Endodermal cell (in vitro differentiated cells): ENCODE results near the gene LMO1. TPM values are rescaled to one million over a fixed set of nuclear protein-coding genes. Genes with fewer than 3 reads are reported as not detected.
A peak's percentile ranks its signal among the peaks of the same experiment; 100 is the strongest.

Experiments used
- DNase-seq: peaks from one replicate; pipeline ENCODE4 v3.0.0-alpha.2; 2017
- H3K27ac ChIP-seq: 2 replicates; pipeline ENCODE4 v1.5.1; 2013; ENCODE audit warnings: mild to moderate bottlenecking, low read depth, low read length, moderate library complexity
- H3K27me3 ChIP-seq: 2 replicates; pipeline ENCODE4 v1.6.1; 2013; ENCODE audit warnings: mild to moderate bottlenecking, low read length, moderate library complexity; ENCODE audit not compliant: insufficient read depth, control insufficient read depth, poor library complexity, severe bottlenecking
- H3K36me3 ChIP-seq: 2 replicates; pipeline ENCODE4 v1.7.0; 2013; ENCODE audit warnings: mild to moderate bottlenecking, low read length, moderate library complexity; ENCODE audit not compliant: control insufficient read depth, insufficient read depth
- H3K4me1 ChIP-seq: one replicate; pipeline ENCODE4 v1.7.0; 2013; ENCODE audit warnings: low read length; ENCODE audit not compliant: control insufficient read depth, insufficient read depth
- H3K4me3 ChIP-seq: 2 replicates; pipeline ENCODE4 v1.5.1; 2013; ENCODE audit warnings: mild to moderate bottlenecking, low read length, moderate library complexity
- H3K9ac ChIP-seq: 2 replicates; pipeline ENCODE4 v1.6.1; 2013; ENCODE audit warnings: mild to moderate bottlenecking, low read length, moderate library complexity; ENCODE audit not compliant: poor library complexity, severe bottlenecking; ENCODE audit errors: extremely low read depth
- H3K9me3 ChIP-seq: 2 replicates; pipeline ENCODE4 v1.6.1; 2013; ENCODE audit warnings: mild to moderate bottlenecking, low read length, moderate library complexity; ENCODE audit not compliant: control insufficient read depth
- H3K27ac Mint-ChIP-seq: 2 replicates; pipeline ENCODE4 v1.8.0; 2020; ENCODE audit warnings: mixed read lengths
- H3K27me3 Mint-ChIP-seq: 2 replicates; pipeline ENCODE4 v1.8.0; 2021; ENCODE audit warnings: mild to moderate bottlenecking, mixed read lengths; ENCODE audit not compliant: insufficient read depth
- H3K36me3 Mint-ChIP-seq: 2 replicates; pipeline ENCODE4 v1.8.0; 2020; ENCODE audit warnings: low read depth, mixed read lengths
- H3K4me1 Mint-ChIP-seq: 2 replicates; pipeline ENCODE4 v1.8.0; 2020; ENCODE audit warnings: mixed read lengths
- H3K4me3 Mint-ChIP-seq: 2 replicates; pipeline ENCODE4 v1.8.0; 2020; ENCODE audit warnings: mild to moderate bottlenecking, moderate library complexity, mixed read lengths
- H3K9me3 Mint-ChIP-seq: 2 replicates; pipeline ENCODE4 v1.8.0; 2020; ENCODE audit warnings: mild to moderate bottlenecking, mixed read lengths
- whole genome bisulfite sequencing, 2 experiments: methylation state at CpG; one replicate each; pipeline versions ENCODE4 v1.1.5 to v1.1.7; 2013; ENCODE audit warnings: missing lambda C conversion rate in 2 of 2, mixed read lengths in 1 of 2; ENCODE audit not compliant: insufficient coverage in 1 of 2, insufficient read length in 1 of 2; 5-methylcytosine and 5-hydroxymethylcytosine counted together
- total RNA-seq, 2 donors: library from RNA; stranded (reverse); fragmentation: NEBNext Ultra II Directional in 1 of 2; extraction: Animal tissue kit (Norgen Biotek cat#: 25700) in 1 of 2; gene quantifications; 2 replicates in 1 of 2; 3 replicates in 1 of 2; pipeline ENCODE4 v1.2.1, GENCODE V29; 2021
- TF ChIP-seq, protein P1 (sequence below): fragments of 200-600 bp; sonication (generic); conservative IDR thresholded peaks from 2 replicates; pipeline ENCODE4 v1.5.0; 2021; ENCODE audit warnings: antibody characterized with exemption, mild to moderate bottlenecking

The LMO1 gene
- total RNA-seq, 2 donors from 2014 or later = 0.46 TPM; not detected in 1

DNA sequence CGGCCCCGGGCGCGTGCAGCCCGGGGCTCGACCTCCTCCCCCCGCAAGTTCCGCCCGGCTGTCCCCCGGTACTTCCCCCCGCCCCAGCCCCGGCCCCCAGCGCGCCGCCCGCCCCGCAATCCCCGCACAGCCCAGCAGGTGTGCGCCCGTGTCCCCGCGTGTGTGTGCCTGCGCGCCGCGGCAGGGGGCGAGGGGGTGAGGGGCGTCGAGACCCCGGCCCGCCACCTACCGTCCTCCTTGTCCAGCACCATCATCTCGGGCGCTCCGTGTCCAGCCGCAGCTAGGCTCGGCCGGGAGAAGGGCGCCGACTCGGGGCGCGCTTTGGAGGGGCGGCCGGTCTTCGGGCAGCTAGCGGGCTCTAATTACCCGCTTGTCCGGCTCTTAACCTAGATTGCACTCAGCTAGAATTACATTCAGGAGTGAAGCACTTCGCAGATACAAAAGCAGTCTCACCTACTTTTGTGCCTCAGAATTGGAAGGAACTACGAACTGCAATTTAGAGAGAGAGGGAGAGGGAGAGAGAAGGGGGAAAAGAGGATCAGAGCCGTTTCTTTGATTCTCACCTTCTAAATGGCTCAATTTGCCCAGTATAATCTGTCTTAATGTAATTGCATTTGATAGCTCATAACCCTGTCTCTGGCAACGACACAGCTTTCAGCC lies 439 bp downstream of the LMO1 start:
- no peak overlapping the region for H3K27ac ChIP-seq
- H3K27ac Mint-ChIP-seq = no peak overlapping the region

GRCh38 chr11:8262552-8263108 lies 1.0 kb downstream of the LMO1 start:
- DNase-seq = peak; percentile 91
- H3K4me1 Mint-ChIP-seq = peaks cover 5% of the 10 kb centered on the region
- no peaks in the 10 kb centered on the region for H3K9me3 Mint-ChIP-seq
- peak overlapping the region; percentile 73 for H3K4me3 ChIP-seq
- TF ChIP-seq, protein P1, sequence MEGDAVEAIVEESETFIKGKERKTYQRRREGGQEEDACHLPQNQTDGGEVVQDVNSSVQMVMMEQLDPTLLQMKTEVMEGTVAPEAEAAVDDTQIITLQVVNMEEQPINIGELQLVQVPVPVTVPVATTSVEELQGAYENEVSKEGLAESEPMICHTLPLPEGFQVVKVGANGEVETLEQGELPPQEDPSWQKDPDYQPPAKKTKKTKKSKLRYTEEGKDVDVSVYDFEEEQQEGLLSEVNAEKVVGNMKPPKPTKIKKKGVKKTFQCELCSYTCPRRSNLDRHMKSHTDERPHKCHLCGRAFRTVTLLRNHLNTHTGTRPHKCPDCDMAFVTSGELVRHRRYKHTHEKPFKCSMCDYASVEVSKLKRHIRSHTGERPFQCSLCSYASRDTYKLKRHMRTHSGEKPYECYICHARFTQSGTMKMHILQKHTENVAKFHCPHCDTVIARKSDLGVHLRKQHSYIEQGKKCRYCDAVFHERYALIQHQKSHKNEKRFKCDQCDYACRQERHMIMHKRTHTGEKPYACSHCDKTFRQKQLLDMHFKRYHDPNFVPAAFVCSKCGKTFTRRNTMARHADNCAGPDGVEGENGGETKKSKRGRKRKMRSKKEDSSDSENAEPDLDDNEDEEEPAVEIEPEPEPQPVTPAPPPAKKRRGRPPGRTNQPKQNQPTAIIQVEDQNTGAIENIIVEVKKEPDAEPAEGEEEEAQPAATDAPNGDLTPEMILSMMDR = no peak
- no peaks in the 10 kb centered on the region for H3K36me3 Mint-ChIP-seq
- H3K27ac ChIP-seq = no peak overlapping the region
- H3K27me3 ChIP-seq = peaks cover 84% of the 10 kb centered on the region
- H3K27ac Mint-ChIP-seq = no peak overlapping the region
- peak overlapping the region; percentile 55 for H3K4me3 Mint-ChIP-seq
- H3K9me3 ChIP-seq = no peaks in the 10 kb centered on the region
- peaks cover 92% of the 10 kb centered on the region for H3K27me3 Mint-ChIP-seq
- no peak overlapping the region for H3K9ac ChIP-seq
- no peaks in the 10 kb centered on the region for H3K36me3 ChIP-seq
- WGBS, 2 experiments = 1 to 3% methylated on average over 23 to 66 of the region's 66 CpGs
- H3K4me1 ChIP-seq = peaks cover under 1% of the 10 kb centered on the region

More for the DNA sequence above, 439 bp downstream of the LMO1 start:
- H3K36me3 Mint-ChIP-seq = no peaks in the 10 kb centered on the region
- H3K9me3 ChIP-seq = no peaks in the 10 kb centered on the region
- H3K4me3 ChIP-seq = peak overlapping the region; percentile 73
- H3K4me3 Mint-ChIP-seq = peak overlapping the region; percentile 55
- no peak overlapping the region for H3K9ac ChIP-seq
- peaks cover 91% of the 10 kb centered on the region for H3K27me3 ChIP-seq
- H3K36me3 ChIP-seq = no peaks in the 10 kb centered on the region
- peaks cover 91% of the 10 kb centered on the region for H3K27me3 Mint-ChIP-seq
- DNase-seq = peak; percentile 78
- H3K4me1 Mint-ChIP-seq = peaks cover 5% of the 10 kb centered on the region
- TF ChIP-seq, protein P1 = no peak
- 1 to 2% methylated on average over 22 to 52 of the region's 53 CpGs for WGBS, 2 experiments
- H3K4me1 ChIP-seq = peaks cover 3% of the 10 kb centered on the region
- H3K9me3 Mint-ChIP-seq = no peaks in the 10 kb centered on the region

DNA sequence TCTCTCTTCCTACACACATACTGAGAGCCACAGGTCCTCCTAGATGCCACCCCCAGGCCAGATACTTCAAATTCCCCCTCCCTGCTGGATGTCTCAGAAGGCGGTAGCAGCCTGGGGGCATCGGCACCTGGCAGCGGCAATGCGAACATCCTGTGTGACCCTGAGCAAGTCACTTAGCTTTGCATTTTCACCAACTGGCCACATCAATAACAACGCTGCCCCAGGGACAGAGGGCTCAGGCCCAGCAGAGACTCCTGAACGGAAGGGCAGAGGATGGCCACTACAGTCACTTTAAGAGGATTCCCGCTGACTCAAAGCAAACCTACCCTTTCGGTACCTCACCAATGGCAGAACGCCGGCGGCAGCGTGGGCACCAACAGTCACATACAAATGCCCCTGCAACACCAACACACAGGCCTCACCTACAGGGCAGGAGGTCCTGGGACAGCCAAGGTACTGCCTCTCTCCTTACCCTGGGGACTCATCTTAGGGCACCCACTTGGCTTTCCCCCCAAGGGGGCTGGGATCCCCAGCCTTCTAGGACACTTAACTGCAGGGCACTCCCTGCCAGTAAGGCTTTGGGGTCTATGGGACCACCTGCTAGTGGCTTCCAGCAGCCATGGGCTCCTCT lies 1.6 kb downstream of the LMO1 start:
- Histone ChIP-seq H3K9me3 (no peaks in the 10 kb centered on the region), H3K27me3 (peaks cover 79% of the 10 kb centered on the region), H3K36me3 (no peaks in the 10 kb centered on the region), H3K4me3 (peak overlapping the region; percentile 73), H3K4me1 (no peaks in the 10 kb centered on the region), H3K9ac (no peak overlapping the region), H3K27ac (no peak overlapping the region)
- peaks cover 5% of the 10 kb centered on the region for H3K4me1 Mint-ChIP-seq
- no peaks in the 10 kb centered on the region for H3K36me3 Mint-ChIP-seq
- H3K9me3 Mint-ChIP-seq = no peaks in the 10 kb centered on the region
- TF ChIP-seq, protein P1 = no peak
- peaks cover 87% of the 10 kb centered on the region for H3K27me3 Mint-ChIP-seq
- 64 to 72% methylated on average over 4 to 12 of the region's 12 CpGs for WGBS, 2 experiments
- peak overlapping the region; percentile 55 for H3K4me3 Mint-ChIP-seq
- no peak overlapping the region for H3K27ac Mint-ChIP-seq
- peak; percentile 60 for DNase-seq
